HUES6 (cell line): ENCODE results near the gene CACNG6.
A peak's percentile ranks its signal among the peaks of the same experiment; 100 is the strongest.

Source experiments
- H3K27ac ChIP-seq: 2 replicates; pipeline ENCODE4 v1.7.0; 2013; ENCODE audit warnings: low read depth, mild to moderate bottlenecking, low read length, inconsistent platforms
- H3K27me3 ChIP-seq: 2 replicates; pipeline ENCODE4 v1.6.1; 2013; ENCODE audit warnings: low read length; ENCODE audit not compliant: control insufficient read depth, insufficient read depth
- H3K36me3 ChIP-seq: 2 replicates; pipeline ENCODE4 v1.6.1; 2013; ENCODE audit warnings: low read length; ENCODE audit not compliant: control insufficient read depth, insufficient read depth
- H3K4me1 ChIP-seq: 2 replicates; pipeline ENCODE4 v1.6.1; 2013; ENCODE audit warnings: low read length; ENCODE audit not compliant: control insufficient read depth, insufficient read depth
- H3K4me3 ChIP-seq: 2 replicates; pipeline ENCODE4 v1.5.1; 2013; ENCODE audit warnings: low read depth, low read length
- H3K9ac ChIP-seq: one replicate; pipeline ENCODE4 v1.6.1; 2013; ENCODE audit warnings: mild to moderate bottlenecking, low read length
- H3K9me3 ChIP-seq: 2 replicates; pipeline ENCODE4 v1.6.1; 2013; ENCODE audit warnings: low read depth, low read length; ENCODE audit not compliant: control insufficient read depth, insufficient read depth

The CACNG6 gene

DNA sequence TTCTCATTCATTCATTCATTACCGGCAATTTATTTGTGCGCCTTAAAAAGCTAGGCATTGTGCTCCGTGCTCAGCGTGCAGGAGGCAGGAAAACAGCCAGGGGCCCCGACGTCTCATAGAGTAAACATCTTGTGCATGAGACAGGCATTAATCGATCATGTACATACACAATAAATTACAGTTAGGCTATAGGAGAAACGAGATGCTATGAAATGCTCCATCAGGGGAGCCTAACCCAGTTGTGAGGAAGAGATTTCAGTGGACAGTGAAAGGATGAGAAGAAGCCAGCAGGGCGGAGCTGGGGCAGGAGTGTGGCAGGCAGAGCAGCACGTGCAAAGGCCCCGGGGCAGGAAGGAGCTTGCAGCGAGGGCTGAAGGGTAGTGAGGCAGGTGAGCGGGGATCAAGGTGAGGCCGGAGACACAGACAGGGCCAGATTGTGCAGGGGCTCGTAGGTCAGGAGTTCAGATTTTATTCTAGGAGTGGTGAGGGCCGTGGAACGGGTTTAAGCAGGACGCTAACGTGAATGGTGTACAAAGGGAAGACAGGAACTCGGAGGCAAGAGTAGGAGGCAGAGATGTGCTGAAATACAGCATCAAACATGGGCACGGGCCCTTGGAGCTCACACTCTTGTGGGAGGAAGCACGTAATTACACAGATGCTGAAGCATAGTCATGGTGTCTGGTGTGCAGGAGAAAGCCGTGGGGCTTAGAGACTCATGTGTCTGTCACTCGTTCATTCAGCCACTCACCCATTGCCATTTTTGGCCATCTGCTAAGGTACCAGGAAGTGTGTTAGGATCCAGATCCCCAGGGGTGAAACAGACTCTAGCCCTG is 7.8 kb upstream of the CACNG6 start:
- Histone ChIP-seq H3K27me3 (peaks cover 33% of the 10 kb centered on the region), H3K27ac (no peak overlapping the region), H3K4me1 (peaks cover 7% of the 10 kb centered on the region), H3K9me3 (no peaks in the 10 kb centered on the region), H3K36me3 (no peaks in the 10 kb centered on the region), H3K4me3 (0 out of 2 replicates have a peak overlapping the region, but pooled peaks have one; percentile 16), H3K9ac (no peak overlapping the region)

GRCh38 chr19:53985863-53986262 is 5.6 kb upstream of the CACNG6 start:
- H3K4me1 ChIP-seq = peaks cover 13% of the 10 kb centered on the region
- no peak overlapping the region for H3K9ac ChIP-seq
- H3K27ac ChIP-seq = no peak overlapping the region
- H3K9me3 ChIP-seq = no peaks in the 10 kb centered on the region
- peaks cover 25% of the 10 kb centered on the region; the same call in 1 of the 2 replicates for H3K27me3 ChIP-seq
- no peaks in the 10 kb centered on the region for H3K36me3 ChIP-seq
- no peak overlapping the region for H3K4me3 ChIP-seq

DNA sequence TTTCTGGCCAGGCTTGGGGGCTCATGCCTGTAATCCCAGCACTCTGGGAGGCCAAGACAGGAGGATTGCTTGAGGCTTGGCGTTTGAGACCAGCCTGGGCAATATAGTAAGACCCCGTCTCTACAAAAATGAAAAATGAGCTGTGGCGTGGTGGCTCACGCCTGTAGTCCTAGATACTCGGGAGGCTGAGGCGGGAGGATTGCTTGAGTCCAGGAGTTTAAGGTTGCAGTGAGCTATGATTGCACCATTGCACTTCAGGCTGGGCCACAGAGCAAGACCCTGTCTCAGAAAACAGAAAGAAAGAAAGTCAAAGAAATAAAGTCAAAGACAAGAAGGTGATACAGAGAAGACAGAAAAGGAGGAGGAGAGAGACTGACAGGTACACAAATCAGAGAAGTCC is 2.5 kb upstream of the CACNG6 start:
- H3K4me1 ChIP-seq = 0 out of 2 replicates have a peak, but pooled peaks cover 6% of the 10 kb centered on the region
- H3K36me3 ChIP-seq = no peaks in the 10 kb centered on the region
- H3K9ac ChIP-seq = no peak overlapping the region
- no peak overlapping the region for H3K27ac ChIP-seq
- H3K9me3 ChIP-seq = no peaks in the 10 kb centered on the region
- peaks cover 41% of the 10 kb centered on the region for H3K27me3 ChIP-seq
- no peak overlapping the region for H3K4me3 ChIP-seq

DNA sequence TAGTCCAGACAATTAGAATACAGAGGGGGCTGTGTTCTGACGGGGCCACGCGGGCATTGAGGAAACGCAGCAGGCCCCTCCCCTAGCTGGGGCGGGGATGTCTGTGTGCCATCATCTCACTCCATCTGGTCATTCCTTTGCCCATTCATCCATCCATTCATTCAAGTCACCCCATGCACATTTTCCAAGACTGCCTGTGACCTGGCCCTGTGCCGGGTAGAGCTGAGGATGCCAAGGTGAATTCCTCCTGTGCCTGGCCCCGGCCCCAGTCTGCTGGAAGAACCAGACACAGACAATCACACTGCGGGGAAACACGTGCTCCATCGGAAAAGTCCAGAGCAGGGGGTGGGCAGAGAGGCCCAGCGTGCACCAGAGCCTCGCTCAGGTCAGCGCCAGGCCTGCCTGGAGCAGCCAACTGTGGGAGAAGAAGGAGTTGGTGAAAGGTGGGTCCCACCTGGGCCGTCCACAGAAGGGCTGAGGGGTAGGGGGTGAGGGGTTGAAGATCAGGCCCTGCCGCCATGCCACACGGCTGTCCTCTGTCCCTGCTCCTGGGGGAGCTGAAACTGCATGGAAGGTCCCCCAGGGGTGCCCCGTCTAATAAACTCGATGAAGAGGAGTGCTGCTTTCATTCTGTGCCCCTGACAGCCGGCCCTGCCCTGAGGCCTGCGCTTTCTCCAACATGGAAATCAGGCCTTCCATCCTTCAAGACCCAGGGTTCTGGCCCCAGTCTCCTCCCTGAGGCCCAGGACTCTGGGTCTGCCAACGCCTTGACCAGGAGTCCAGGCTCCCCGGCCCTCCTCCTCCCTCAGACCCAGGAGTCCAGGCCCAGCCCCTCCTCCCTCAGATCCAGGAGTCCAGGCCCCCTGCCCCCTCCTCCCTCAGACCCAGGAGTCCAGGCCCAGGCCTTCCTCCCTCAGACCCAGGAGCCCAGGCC is 1.6 kb upstream of the CACNG6 start:
- Histone ChIP-seq H3K36me3 (no peaks in the 10 kb centered on the region), H3K27me3 (peaks cover 44% of the 10 kb centered on the region), H3K27ac (no peak overlapping the region), H3K9me3 (no peaks in the 10 kb centered on the region), H3K4me1 (0 out of 2 replicates have a peak, but pooled peaks cover 6% of the 10 kb centered on the region), H3K9ac (no peak overlapping the region), H3K4me3 (no peak overlapping the region)

- Histone ChIP-seq H3K27me3 (peaks cover 53% of the 10 kb centered on the region), H3K27ac (no peak overlapping the region), H3K9ac (no peak overlapping the region), H3K4me3 (peak overlapping the region; percentile 54; the same call in 1 of the 2 replicates), H3K36me3 (no peaks in the 10 kb centered on the region), H3K4me1 (0 out of 2 replicates have a peak, but pooled peaks cover 6% of the 10 kb centered on the region), H3K9me3 (no peaks in the 10 kb centered on the region)
Observed at GRCh38 chr19:53992211-53992610, 774 bp downstream of the CACNG6 start.

DNA sequence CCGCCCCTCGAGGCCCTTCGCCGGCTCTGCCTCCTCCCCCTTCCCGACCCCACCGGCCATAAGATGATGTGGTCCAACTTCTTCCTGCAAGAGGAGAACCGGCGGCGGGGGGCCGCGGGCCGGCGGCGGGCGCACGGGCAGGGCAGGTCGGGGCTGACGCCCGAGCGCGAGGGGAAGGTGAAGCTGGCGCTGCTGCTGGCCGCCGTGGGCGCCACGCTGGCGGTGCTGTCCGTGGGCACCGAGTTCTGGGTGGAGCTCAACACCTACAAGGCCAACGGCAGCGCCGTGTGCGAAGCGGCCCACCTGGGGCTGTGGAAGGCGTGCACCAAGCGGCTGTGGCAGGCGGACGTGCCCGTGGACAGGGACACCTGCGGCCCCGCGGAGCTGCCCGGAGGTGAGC is 1.4 kb downstream of the CACNG6 start:
- H3K36me3 ChIP-seq = no peaks in the 10 kb centered on the region
- H3K4me1 ChIP-seq = peaks cover 6% of the 10 kb centered on the region; the same call in 1 of the 2 replicates
- peaks cover 56% of the 10 kb centered on the region for H3K27me3 ChIP-seq

DNA sequence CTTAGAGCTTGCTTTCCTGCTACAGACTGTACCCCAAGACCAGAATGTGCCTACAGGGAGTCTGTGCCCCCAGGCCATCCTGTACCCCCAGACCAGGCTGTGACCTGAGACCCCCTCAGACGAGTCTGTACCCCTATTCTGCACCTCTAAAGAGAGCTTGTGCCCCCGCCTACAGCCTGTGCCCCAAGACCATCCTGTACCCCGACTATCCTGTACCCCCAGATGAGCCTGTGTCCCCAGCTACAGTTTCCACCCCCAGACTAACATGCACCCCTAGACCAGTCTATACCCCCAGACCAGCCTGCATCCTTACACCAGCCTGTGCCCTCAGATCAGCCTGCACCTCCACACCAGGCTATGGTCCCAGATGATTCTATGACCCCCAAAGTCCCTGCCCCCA is 2.0 kb downstream of the CACNG6 start:
- no peak overlapping the region for H3K9ac ChIP-seq
- H3K36me3 ChIP-seq = no peaks in the 10 kb centered on the region
- H3K4me1 ChIP-seq = peaks cover 11% of the 10 kb centered on the region; the same call in 1 of the 2 replicates
- H3K27me3 ChIP-seq = peaks cover 58% of the 10 kb centered on the region
- H3K4me3 ChIP-seq = no peak overlapping the region
- H3K9me3 ChIP-seq = no peaks in the 10 kb centered on the region
- H3K27ac ChIP-seq = no peak overlapping the region

More for the DNA sequence above, 1.4 kb downstream of the CACNG6 start:
- Histone ChIP-seq H3K4me3 (no peak overlapping the region), H3K9me3 (no peaks in the 10 kb centered on the region), H3K27ac (no peak overlapping the region), H3K9ac (no peak overlapping the region)

GRCh38 chr19:53994811-53995210 is 3.4 kb downstream of the CACNG6 start:
- Histone ChIP-seq H3K4me3 (no peak overlapping the region), H3K9me3 (no peaks in the 10 kb centered on the region), H3K4me1 (peaks cover 6% of the 10 kb centered on the region; the same call in 1 of the 2 replicates), H3K27ac (no peak overlapping the region), H3K36me3 (no peaks in the 10 kb centered on the region), H3K27me3 (peaks cover 71% of the 10 kb centered on the region), H3K9ac (no peak overlapping the region)

DNA sequence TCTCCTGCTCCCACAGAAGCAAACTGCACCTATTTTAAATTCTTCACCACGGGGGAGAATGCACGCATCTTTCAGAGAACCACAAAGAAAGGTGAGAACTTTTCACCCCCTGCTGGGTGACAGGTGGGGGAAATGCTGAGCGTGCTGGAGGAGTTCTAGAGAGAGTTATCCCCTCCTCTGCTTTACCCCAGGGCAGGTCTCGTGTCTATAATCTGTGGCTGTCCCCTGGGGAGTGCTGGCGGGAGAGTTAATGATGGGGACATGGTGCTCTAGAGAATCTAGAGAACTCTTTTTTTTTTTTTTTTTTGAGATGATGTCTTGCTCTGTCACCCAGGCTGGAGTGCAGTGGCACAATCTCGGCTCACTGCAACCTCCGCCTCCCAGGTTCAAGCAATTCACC is 6.8 kb downstream of the CACNG6 start:
- no peak overlapping the region for H3K4me3 ChIP-seq
- H3K9ac ChIP-seq = no peak overlapping the region
- H3K27me3 ChIP-seq = peaks cover 72% of the 10 kb centered on the region
- H3K9me3 ChIP-seq = no peaks in the 10 kb centered on the region
- no peaks in the 10 kb centered on the region for H3K36me3 ChIP-seq
- peaks cover 5% of the 10 kb centered on the region; the same call in 1 of the 2 replicates for H3K4me1 ChIP-seq
- H3K27ac ChIP-seq = no peak overlapping the region

- H3K27ac ChIP-seq = no peak overlapping the region
- no peak overlapping the region for H3K4me3 ChIP-seq
- H3K4me1 ChIP-seq = peaks cover 5% of the 10 kb centered on the region; the same call in 1 of the 2 replicates
- peaks cover 58% of the 10 kb centered on the region for H3K27me3 ChIP-seq
- no peaks in the 10 kb centered on the region for H3K9me3 ChIP-seq
- no peak overlapping the region for H3K9ac ChIP-seq
- no peaks in the 10 kb centered on the region for H3K36me3 ChIP-seq
Observed at GRCh38 chr19:53999694-54000093, 8.3 kb downstream of the CACNG6 start.
